ENCODE measurements around the gene MORN1. TPM values are rescaled to one million over a fixed set of nuclear protein-coding genes. Genes with fewer than 3 reads are reported as not detected.

MORN1 gene
- total RNA-seq, 4 donors from 2014 or later = 7.0 to 9.8 (median 8.0) TPM

DNA sequence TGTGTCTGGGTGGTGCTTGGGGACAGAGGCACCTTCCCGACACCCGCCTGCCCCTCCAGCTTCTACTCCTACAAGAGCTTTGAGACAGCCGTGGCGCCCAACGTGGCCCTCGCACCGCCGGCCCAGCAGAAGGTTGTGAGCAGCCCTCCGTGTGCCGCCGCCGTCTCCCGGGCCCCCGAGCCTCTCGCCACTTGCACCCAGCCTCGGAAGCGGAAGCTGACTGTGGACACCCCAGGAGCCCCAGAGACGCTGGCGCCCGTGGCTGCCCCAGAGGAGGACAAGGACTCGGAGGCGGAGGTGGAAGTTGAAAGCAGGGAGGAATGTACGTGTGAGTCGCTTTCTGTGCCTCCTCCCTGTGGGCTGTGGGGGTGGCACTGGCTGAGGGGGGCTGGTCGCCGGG, 87.6 kb downstream of the MORN1 start:
- Histone ChIP-seq H3K4me1 (peaks cover 47 to 78% (median 69%) of the 10 kb centered on the region in 4 donors), H3K27me3 (no peaks in the 10 kb centered on the region), H3K4me3 (no peak overlapping the region), H3K36me3 (peaks cover 39 to 62% (median 60%) of the 10 kb centered on the region in 4 donors), H3K27ac (replicated peaks in 1 of 4) (peak overlapping the region; percentile 56 to 84 (median 74)), H3K9me3 (no peaks in the 10 kb centered on the region)
- DNase-seq (ENCODE audit: extremely low spot score) = no peak
- WGBS = 81% methylated on average over 9 of the region's 26 CpGs
- intact Hi-C loops (cut with DNase I) = no loop called here
- TF ChIP-seq CTCF (IDR thresholded peaks at IDR 0.05) (no peak), POLR2A (IDR thresholded peaks at IDR 0.05; ENCODE audit: low read depth) (no peak), POLR2AphosphoS5 (IDR thresholded peaks at IDR 0.05) (no peak), EP300 (IDR thresholded peaks at IDR 0.05) (no peak)

- Histone ChIP-seq H3K36me3 (peaks cover 37 to 56% (median 54%) of the 10 kb centered on the region in 4 donors), H3K27ac (replicated peaks in 1 of 4) (peak overlapping the region; percentile 56 to 84 (median 74)), H3K27me3 (no peaks in the 10 kb centered on the region), H3K9me3 (no peaks in the 10 kb centered on the region), H3K4me1 (peaks cover 53 to 84% (median 75%) of the 10 kb centered on the region in 4 donors), H3K4me3 (no peak overlapping the region)
- DNase-seq (ENCODE audit: extremely low spot score) = no peak
- WGBS = 87% methylated on average over 23 of the region's 35 CpGs
- TF ChIP-seq CTCF (IDR thresholded peaks at IDR 0.05) (no peak), POLR2AphosphoS5 (IDR thresholded peaks at IDR 0.05) (no peak), POLR2A (IDR thresholded peaks at IDR 0.05; ENCODE audit: low read depth) (no peak), EP300 (IDR thresholded peaks at IDR 0.05) (no peak)
- intact Hi-C loops (cut with DNase I) = no loop called here
Observed at GRCh38 chr1:2303016-2303775, 88.2 kb downstream of the MORN1 start.

- Histone ChIP-seq H3K9me3 (no peaks in the 10 kb centered on the region), H3K27me3 (no peaks in the 10 kb centered on the region), H3K4me1 (peaks cover 59 to 92% (median 83%) of the 10 kb centered on the region in 4 donors), H3K4me3 (no peak overlapping the region), H3K27ac (replicated peaks in 1 of 4) (peak overlapping the region; percentile 71 to 84 (median 78)), H3K36me3 (peaks cover 29 to 49% (median 47%) of the 10 kb centered on the region in 4 donors)
- intact Hi-C loops (cut with DNase I) = no loop called here
- no peak for TF ChIP-seq POLR2AphosphoS5 (IDR thresholded peaks at IDR 0.05)
- no peak for TF ChIP-seq CTCF (IDR thresholded peaks at IDR 0.05)
- TF ChIP-seq EP300 (IDR thresholded peaks at IDR 0.05) = no peak
- no peak for TF ChIP-seq POLR2A (IDR thresholded peaks at IDR 0.05; ENCODE audit: low read depth)
- no peak for DNase-seq (ENCODE audit: extremely low spot score)
- 90% methylated on average over 18 of the region's 24 CpGs for WGBS
Observed at GRCh38 chr1:2302292-2302925, 88.9 kb downstream of the MORN1 start.

DNA sequence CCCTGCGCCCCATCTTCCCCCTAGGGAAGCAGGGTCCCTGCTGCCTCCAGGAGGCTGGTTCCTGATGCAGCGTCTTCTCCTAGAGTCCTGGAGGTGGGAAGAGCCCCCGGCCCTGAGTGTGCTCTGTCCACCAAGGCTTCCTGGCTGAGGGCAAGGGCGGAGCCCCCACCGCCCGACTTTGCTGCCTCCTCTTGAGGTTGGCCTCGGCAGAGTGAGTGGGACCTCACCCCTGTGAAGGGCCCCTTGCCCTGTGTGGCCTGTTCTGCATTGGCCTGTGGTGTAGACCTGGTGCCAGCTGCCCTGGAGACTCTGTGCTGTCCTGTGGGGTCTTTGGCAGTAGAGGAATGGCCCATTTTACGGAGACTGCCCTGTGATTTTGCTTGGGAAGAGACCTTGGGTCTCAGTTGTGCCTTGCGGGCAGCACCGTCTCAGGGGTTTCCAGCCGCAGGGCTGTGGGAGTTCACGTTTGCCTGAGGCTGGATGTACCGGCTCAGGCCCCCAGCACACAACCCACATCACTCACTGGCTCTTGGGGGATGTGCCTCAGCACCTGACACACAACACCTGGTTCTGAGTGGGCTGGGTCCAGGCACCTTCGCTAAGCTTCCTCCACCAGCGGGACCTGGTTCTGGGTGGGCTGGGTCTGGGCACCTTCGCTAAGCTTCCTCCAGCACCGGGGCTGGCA, 89.6 kb downstream of the MORN1 start:
- no peaks in the 10 kb centered on the region for H3K9me3 ChIP-seq
- no peak for DNase-seq (ENCODE audit: extremely low spot score)
- peak overlapping the region in 2 of 4 donors; percentile 35 to 44 for H3K4me3 ChIP-seq
- no peaks in the 10 kb centered on the region for H3K27me3 ChIP-seq
- peaks cover 23 to 43% (median 41%) of the 10 kb centered on the region in 4 donors for H3K36me3 ChIP-seq
- TF ChIP-seq POLR2AphosphoS5 (IDR thresholded peaks at IDR 0.05) = no peak
- TF ChIP-seq POLR2A (IDR thresholded peaks at IDR 0.05; ENCODE audit: low read depth) = no peak
- TF ChIP-seq EP300 (IDR thresholded peaks at IDR 0.05) = no peak
- no peak for TF ChIP-seq CTCF (IDR thresholded peaks at IDR 0.05)
- peak overlapping the region; percentile 71 to 84 (median 78) for H3K27ac ChIP-seq (replicated peaks in 1 of 4)
- H3K4me1 ChIP-seq = peaks cover 59 to 99% (median 89%) of the 10 kb centered on the region in 4 donors
- WGBS = 76% methylated on average over 8 of the region's 17 CpGs
- intact Hi-C loops (cut with DNase I) = no loop called here

Data from esophagus muscularis mucosa (tissue), 4 donors.